Measurements from ENCODE around the gene NLRC5. TPM values are rescaled to one million over a fixed set of nuclear protein-coding genes. Genes with fewer than 3 reads are reported as not detected.

The NLRC5 gene
- total RNA-seq, 1 donor: 52.1 TPM

DNA sequence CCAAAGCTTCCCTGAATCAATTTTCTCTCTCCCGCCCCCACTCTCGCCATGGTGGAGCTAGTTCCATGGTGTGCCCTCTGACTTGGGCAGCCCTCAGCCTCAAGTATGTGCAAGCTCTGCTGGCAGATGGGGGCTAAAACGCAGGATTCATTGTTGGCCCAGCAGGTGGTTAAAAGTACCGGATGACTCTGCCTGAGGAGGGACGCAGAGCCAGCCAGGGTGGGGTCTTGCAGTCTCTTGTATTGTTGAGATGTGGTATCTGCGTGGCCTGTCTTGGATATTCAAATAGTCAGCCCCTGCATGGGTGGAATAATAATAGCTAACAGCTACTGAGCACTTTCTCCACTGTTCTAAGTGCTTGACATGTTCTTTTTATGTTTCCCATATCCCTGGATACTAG is 66.3 kb downstream of the NLRC5 start:
- H2AFZ ChIP-seq (ENCODE audit: low read length): no peak overlapping the region
- peaks cover 5% of the 10 kb centered on the region for H3K4me1 ChIP-seq (ENCODE audit: insufficient read depth, low read length)
- no peaks in the 10 kb centered on the region for H3K9me3 ChIP-seq (ENCODE audit: low read depth, low read length)
- H4K20me1 ChIP-seq (ENCODE audit: insufficient read depth, low read length): no peaks in the 10 kb centered on the region
- H3K27ac ChIP-seq (ENCODE audit: low read depth, low read length): no peak overlapping the region
- no peaks in the 10 kb centered on the region for H3K27me3 ChIP-seq (ENCODE audit: insufficient read depth, low read length)
- H3K4me2 ChIP-seq (ENCODE audit: insufficient read depth, low read length): no peak overlapping the region
- peaks cover 46% of the 10 kb centered on the region for H3K36me3 ChIP-seq (ENCODE audit: insufficient read depth, low read length)
- H3K79me2 ChIP-seq (ENCODE audit: insufficient read depth, low read length): no peaks in the 10 kb centered on the region
- no peak overlapping the region for H3K4me3 ChIP-seq (ENCODE audit: insufficient read depth, low read length)
- TF ChIP-seq, protein P1, sequence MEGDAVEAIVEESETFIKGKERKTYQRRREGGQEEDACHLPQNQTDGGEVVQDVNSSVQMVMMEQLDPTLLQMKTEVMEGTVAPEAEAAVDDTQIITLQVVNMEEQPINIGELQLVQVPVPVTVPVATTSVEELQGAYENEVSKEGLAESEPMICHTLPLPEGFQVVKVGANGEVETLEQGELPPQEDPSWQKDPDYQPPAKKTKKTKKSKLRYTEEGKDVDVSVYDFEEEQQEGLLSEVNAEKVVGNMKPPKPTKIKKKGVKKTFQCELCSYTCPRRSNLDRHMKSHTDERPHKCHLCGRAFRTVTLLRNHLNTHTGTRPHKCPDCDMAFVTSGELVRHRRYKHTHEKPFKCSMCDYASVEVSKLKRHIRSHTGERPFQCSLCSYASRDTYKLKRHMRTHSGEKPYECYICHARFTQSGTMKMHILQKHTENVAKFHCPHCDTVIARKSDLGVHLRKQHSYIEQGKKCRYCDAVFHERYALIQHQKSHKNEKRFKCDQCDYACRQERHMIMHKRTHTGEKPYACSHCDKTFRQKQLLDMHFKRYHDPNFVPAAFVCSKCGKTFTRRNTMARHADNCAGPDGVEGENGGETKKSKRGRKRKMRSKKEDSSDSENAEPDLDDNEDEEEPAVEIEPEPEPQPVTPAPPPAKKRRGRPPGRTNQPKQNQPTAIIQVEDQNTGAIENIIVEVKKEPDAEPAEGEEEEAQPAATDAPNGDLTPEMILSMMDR (IDR thresholded peaks at IDR 0.05; ENCODE audit: extremely low read depth, low read depth, low read length): no peak
- DNase-seq (ENCODE audit: insufficient read length, low spot score, missing footprints): peak; percentile 9

DNA sequence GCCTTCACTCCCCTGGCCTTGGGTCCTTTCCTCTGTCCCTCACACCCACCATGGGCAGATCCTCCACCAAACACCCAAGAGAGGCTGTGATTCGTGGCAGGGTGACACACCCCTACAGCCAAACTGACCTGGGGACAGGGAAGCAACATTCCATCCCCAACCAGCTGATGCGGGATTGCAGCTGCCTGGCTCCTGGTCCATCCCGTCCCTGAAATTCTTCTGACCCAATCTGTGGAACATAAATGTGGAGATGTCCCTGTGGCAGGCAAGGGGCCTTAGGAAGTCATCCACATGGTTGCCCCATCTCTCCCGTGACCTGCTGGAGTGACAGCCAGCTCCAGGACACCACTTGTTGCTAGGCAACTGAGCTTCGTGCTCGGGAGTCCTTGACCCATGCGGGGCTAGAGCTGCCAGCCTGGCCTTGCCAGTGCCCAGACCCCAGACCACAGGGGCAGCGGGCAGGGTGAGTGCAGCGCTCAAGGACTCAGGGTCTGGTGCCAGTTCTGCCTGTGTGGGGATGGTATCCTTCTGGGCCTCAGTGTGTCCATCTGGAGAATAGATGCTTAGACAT is 69.0 kb downstream of the NLRC5 start:
- H3K9me3 ChIP-seq (ENCODE audit: low read depth, low read length): no peaks in the 10 kb centered on the region
- peaks cover 14% of the 10 kb centered on the region for H3K4me1 ChIP-seq (ENCODE audit: insufficient read depth, low read length)
- TF ChIP-seq, protein P1 (IDR thresholded peaks at IDR 0.05; ENCODE audit: extremely low read depth, low read depth, low read length): no peak
- no peak overlapping the region for H3K27ac ChIP-seq (ENCODE audit: low read depth, low read length)
- peaks cover 54% of the 10 kb centered on the region for H3K36me3 ChIP-seq (ENCODE audit: insufficient read depth, low read length)
- H4K20me1 ChIP-seq (ENCODE audit: insufficient read depth, low read length): no peaks in the 10 kb centered on the region
- H3K4me2 ChIP-seq (ENCODE audit: insufficient read depth, low read length): no peak overlapping the region
- H2AFZ ChIP-seq (ENCODE audit: low read length): no peak overlapping the region
- peak; percentile 25 for DNase-seq (ENCODE audit: insufficient read length, low spot score, missing footprints)
- H3K4me3 ChIP-seq (ENCODE audit: insufficient read depth, low read length): no peak overlapping the region
- H3K27me3 ChIP-seq (ENCODE audit: insufficient read depth, low read length): no peaks in the 10 kb centered on the region
- H3K79me2 ChIP-seq (ENCODE audit: insufficient read depth, low read length): no peaks in the 10 kb centered on the region

DNA sequence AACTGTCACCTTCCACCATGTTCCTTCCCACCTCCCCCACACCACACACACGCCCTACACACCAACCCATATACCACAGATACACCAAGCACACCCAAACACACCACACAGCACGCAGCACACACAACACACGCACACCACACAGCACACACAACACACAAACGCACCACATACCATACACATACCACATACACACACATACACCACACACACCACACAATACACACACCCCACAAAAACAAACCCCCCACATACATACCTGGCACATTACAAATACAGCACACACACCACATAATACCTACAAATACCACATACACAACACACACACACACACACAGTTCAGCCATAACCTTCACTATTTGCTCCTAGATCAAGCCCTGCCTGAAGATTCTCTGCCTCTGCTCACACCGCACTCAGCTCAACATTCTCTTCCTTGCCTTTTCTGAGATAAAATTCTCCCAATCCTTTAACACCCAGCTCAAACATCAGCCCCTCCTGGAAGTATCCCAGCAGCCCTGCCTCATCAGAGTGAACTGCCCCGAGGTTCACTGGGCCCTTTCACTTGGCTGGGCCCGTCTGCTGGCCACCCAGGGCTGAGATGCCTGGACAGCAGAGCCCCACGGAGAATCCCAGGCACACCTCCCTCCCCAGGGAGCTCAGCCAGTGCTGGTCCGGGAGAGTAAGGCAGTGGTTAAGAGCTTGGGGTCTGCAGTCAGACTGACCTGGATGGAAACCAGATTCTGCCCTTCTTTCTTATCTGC is 71.1 kb downstream of the NLRC5 start:
- Histone ChIP-seq H3K9me3 (ENCODE audit: low read depth, low read length) (no peaks in the 10 kb centered on the region), H4K20me1 (ENCODE audit: insufficient read depth, low read length) (no peaks in the 10 kb centered on the region), H3K79me2 (ENCODE audit: insufficient read depth, low read length) (no peaks in the 10 kb centered on the region), H3K27me3 (ENCODE audit: insufficient read depth, low read length) (no peaks in the 10 kb centered on the region), H3K27ac (ENCODE audit: low read depth, low read length) (peak overlapping the region; percentile 37), H3K4me1 (ENCODE audit: insufficient read depth, low read length) (peaks cover 14% of the 10 kb centered on the region), H3K4me2 (ENCODE audit: insufficient read depth, low read length) (no peak overlapping the region), H3K4me3 (ENCODE audit: insufficient read depth, low read length) (no peak overlapping the region), H3K36me3 (ENCODE audit: insufficient read depth, low read length) (peaks cover 35% of the 10 kb centered on the region), H2AFZ (ENCODE audit: low read length) (no peak overlapping the region)
- TF ChIP-seq, protein P1 (IDR thresholded peaks at IDR 0.05; ENCODE audit: extremely low read depth, low read depth, low read length): no peak
- peak; percentile 79 for DNase-seq (ENCODE audit: insufficient read length, low spot score, missing footprints)

Data from osteoblast (primary cell).